Measurements from ENCODE around the gene FAM53A.
A peak's percentile ranks its signal among the peaks of the same experiment; 100 is the strongest.

Gene FAM53A

GRCh38 chr4:1660948-1661677 lies 23.0 kb downstream of the FAM53A start:
- no peak for DNase-seq (ENCODE audit: low read depth)

- DNase-seq (ENCODE audit: low read depth) = no peak
Measured at GRCh38 chr4:1659104-1660043, 24.7 kb downstream of the FAM53A start.

- no peak for DNase-seq (ENCODE audit: low read depth)
Measured at GRCh38 chr4:1658581-1658980, 25.5 kb downstream of the FAM53A start.

GRCh38 chr4:1658146-1658545 lies 26.0 kb downstream of the FAM53A start:
- no peak for DNase-seq (ENCODE audit: low read depth)

- DNase-seq (ENCODE audit: low read depth) = no peak
Measured at GRCh38 chr4:1656986-1657385, 27.1 kb downstream of the FAM53A start.

GRCh38 chr4:1656132-1656531 lies 28.0 kb downstream of the FAM53A start:
- no peak for DNase-seq (ENCODE audit: low read depth)

- no peak for DNase-seq (ENCODE audit: low read depth)
Measured at GRCh38 chr4:1655676-1656075, 28.4 kb downstream of the FAM53A start.

- no peak for DNase-seq (ENCODE audit: low read depth)
Measured at GRCh38 chr4:1655081-1655480, 29.0 kb downstream of the FAM53A start.

- no peak for DNase-seq (ENCODE audit: low read depth)
Measured at GRCh38 chr4:1654216-1654955, 29.7 kb downstream of the FAM53A start.

- DNase-seq (ENCODE audit: low read depth) = no peak
Measured at GRCh38 chr4:1653776-1654175, 30.3 kb downstream of the FAM53A start.

GRCh38 chr4:1652088-1652487 lies 32.0 kb downstream of the FAM53A start:
- DNase-seq (ENCODE audit: low read depth) = no peak

- no peak for DNase-seq (ENCODE audit: low read depth)
Measured at GRCh38 chr4:1651609-1652008, 32.5 kb downstream of the FAM53A start.

GRCh38 chr4:1648962-1649361 lies 35.2 kb downstream of the FAM53A start:
- DNase-seq (ENCODE audit: low read depth) = no peak

GRCh38 chr4:1647432-1647831 lies 36.7 kb downstream of the FAM53A start:
- no peak for DNase-seq (ENCODE audit: low read depth)

GRCh38 chr4:1646690-1647089 lies 37.4 kb downstream of the FAM53A start:
- DNase-seq (ENCODE audit: low read depth) = no peak

- peak; percentile 7 for DNase-seq (ENCODE audit: low read depth)
Measured at GRCh38 chr4:1644891-1645657, 39.0 kb downstream of the FAM53A start.

GRCh38 chr4:1643971-1644735 lies 40.0 kb downstream of the FAM53A start:
- DNase-seq (ENCODE audit: low read depth) = no peak

GRCh38 chr4:1642196-1642951 lies 41.7 kb downstream of the FAM53A start:
- DNase-seq (ENCODE audit: low read depth) = no peak

GRCh38 chr4:1641671-1642070 lies 42.4 kb downstream of the FAM53A start:
- DNase-seq (ENCODE audit: low read depth) = no peak
